Fibroblast of lung (primary cell): ENCODE measurements around the gene C1orf116.

Experiments
- EZH2 ChIP-seq: IDR thresholded peaks from 2 replicates; pipeline ENCODE4 v1.5.1; 2012; ENCODE audit warnings: low read length, control low read depth, mild to moderate bottlenecking; ENCODE audit errors: missing control alignments
- TF ChIP-seq, protein P1 (sequence below), 2 donors: IDR thresholded peaks in 1 of 2; conservative IDR thresholded peaks in 1 of 2; 1 replicate in 1 of 2; 2 replicates in 1 of 2; pipeline ENCODE4 v1.5.1; 2011 to 2012; ENCODE audit warnings: low read length in 2 of 2, control low read depth in 1 of 2, inconsistent platforms in 1 of 2, low read depth in 1 of 2, mild to moderate bottlenecking in 1 of 2

DNA sequence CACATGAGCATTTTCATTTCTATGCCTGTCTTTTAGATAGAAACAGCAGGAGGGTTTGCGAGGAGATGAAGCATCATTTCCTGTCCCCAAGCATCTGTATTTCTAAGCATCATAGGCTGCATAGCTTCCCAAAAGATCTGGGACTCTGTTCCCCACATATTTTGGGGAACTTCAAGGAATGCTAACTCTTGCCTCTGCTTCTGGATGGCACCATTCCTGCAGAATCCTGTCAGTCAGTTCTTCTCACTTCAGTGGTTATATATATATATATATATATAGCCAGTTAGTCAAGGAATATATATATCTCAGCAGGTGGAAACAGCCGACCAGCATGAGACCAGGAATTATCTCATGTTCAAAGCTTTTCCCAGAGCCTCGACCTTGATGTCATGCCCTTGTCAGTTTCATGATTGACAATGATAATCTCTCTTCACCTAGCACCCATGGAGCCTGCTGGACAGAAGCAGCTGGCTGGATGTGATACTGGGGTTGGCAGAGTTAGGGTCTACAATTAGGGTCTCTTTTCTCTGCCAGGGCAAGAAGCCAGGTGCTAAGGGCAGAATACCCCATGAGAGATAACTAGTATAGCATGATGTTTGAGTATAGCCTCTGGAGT lies 22.9 kb upstream of the C1orf116 start:
- TF ChIP-seq, protein P1, sequence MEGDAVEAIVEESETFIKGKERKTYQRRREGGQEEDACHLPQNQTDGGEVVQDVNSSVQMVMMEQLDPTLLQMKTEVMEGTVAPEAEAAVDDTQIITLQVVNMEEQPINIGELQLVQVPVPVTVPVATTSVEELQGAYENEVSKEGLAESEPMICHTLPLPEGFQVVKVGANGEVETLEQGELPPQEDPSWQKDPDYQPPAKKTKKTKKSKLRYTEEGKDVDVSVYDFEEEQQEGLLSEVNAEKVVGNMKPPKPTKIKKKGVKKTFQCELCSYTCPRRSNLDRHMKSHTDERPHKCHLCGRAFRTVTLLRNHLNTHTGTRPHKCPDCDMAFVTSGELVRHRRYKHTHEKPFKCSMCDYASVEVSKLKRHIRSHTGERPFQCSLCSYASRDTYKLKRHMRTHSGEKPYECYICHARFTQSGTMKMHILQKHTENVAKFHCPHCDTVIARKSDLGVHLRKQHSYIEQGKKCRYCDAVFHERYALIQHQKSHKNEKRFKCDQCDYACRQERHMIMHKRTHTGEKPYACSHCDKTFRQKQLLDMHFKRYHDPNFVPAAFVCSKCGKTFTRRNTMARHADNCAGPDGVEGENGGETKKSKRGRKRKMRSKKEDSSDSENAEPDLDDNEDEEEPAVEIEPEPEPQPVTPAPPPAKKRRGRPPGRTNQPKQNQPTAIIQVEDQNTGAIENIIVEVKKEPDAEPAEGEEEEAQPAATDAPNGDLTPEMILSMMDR (conservative IDR thresholded peaks at IDR 0.05 in 1 of 2, IDR thresholded peaks at IDR 0.05 in 1 of 2; ENCODE audit: low read depth in 1 of 2, low read length in 2 of 2), result no peak
- no peak for TF ChIP-seq EZH2
